Activated CD4-positive, alpha-beta T cell treated with anti-CD3 and anti-CD28 coated beads, Interleukin-2, amount 10 ng/mL, durations not matched to agents 24 days and 14 days (primary cell): ENCODE results near the gene CGB2. TPM values are rescaled to one million over a fixed set of nuclear protein-coding genes. Genes with fewer than 3 reads are reported as not detected.
"Not testable (repeated sequence)": the region's sequence is repeated elsewhere in the genome, so short reads cannot be mapped to it uniquely, and the experiment has no call there.

Experiments
- DNase-seq: peaks from one replicate; pipeline ENCODE4 v3.0.0; 2022
- H3K27ac Mint-ChIP-seq: one replicate; pipeline ENCODE4 v1.8.0; 2022; ENCODE audit warnings: mild to moderate bottlenecking, mixed read lengths
- H3K27me3 Mint-ChIP-seq: one replicate; pipeline ENCODE4 v1.8.0; 2022; ENCODE audit warnings: mixed read lengths
- H3K36me3 Mint-ChIP-seq: one replicate; pipeline ENCODE4 v1.8.0; 2022; ENCODE audit warnings: low read depth, mild to moderate bottlenecking, mixed read lengths
- H3K4me1 Mint-ChIP-seq: one replicate; pipeline ENCODE4 v1.8.0; 2021; ENCODE audit warnings: mixed read lengths
- H3K4me3 Mint-ChIP-seq: one replicate; pipeline ENCODE4 v1.8.0; 2022; ENCODE audit warnings: mild to moderate bottlenecking, moderate library complexity, mixed read lengths
- H3K9me3 Mint-ChIP-seq: one replicate; pipeline ENCODE4 v1.8.0; 2021; ENCODE audit warnings: mixed read lengths
- intact Hi-C: fragments of 100-400 bp; cut with micrococcal nuclease; formaldehyde crosslinking; loops from one replicate; pipeline ENCODE4 v1.15.1; 2023
- total RNA-seq: library from RNA; stranded (reverse); gene quantifications from 2 replicates; pipeline ENCODE4 v1.2.3, GENCODE V29; 2022

Gene CGB2
- total RNA-seq, 1 donor from 2014 or later = not detected

GRCh38 chr19:49016067-49016839, 15.4 kb upstream of the CGB2 start:
- H3K4me1 Mint-ChIP-seq = peaks cover 17% of the 10 kb centered on the region
- peaks cover 24% of the 10 kb centered on the region for H3K27me3 Mint-ChIP-seq
- intact Hi-C loops = no loop called here
- no peak for DNase-seq
- no peaks in the 10 kb centered on the region for H3K9me3 Mint-ChIP-seq
- peaks cover 17% of the 10 kb centered on the region for H3K36me3 Mint-ChIP-seq
- H3K4me3 Mint-ChIP-seq = no peak overlapping the region
- H3K27ac Mint-ChIP-seq = no peak overlapping the region

- Mint-ChIP-seq H3K9me3 (no peaks in the 10 kb centered on the region), H3K4me1 (peaks cover 20% of the 10 kb centered on the region), H3K27ac (no peak within 1 kb of the TSS), H3K27me3 (peaks cover 27% of the 10 kb centered on the region), H3K4me3 (peak within 1 kb of the TSS; percentile 84), H3K36me3 (peaks cover 12% of the 10 kb centered on the region)
- no peak for DNase-seq
- intact Hi-C loops = no loop called here
Observed at GRCh38 chr19:49017041-49017665, 14.5 kb upstream of the CGB2 start, which contains the start of gene LHB. TSS of gene LHB (minus strand) at chr19:49017091. CDS start at chr19:49017081, 10 bp downstream.

- Mint-ChIP-seq H3K27me3 (peaks cover 27% of the 10 kb centered on the region), H3K27ac (no peak overlapping the region), H3K4me3 (peak overlapping the region; percentile 84), H3K36me3 (peaks cover 9% of the 10 kb centered on the region), H3K9me3 (no peaks in the 10 kb centered on the region), H3K4me1 (peaks cover 20% of the 10 kb centered on the region)
- DNase-seq = peak; percentile 89
- intact Hi-C loops = no loop called here
Observed at GRCh38 chr19:49017666-49018351, 13.9 kb upstream of the CGB2 start.

GRCh38 chr19:49018388-49019241, 13.1 kb upstream of the CGB2 start:
- peak; percentile 76 for DNase-seq
- H3K36me3 Mint-ChIP-seq, intact Hi-C loops, H3K9me3 Mint-ChIP-seq: not testable (repeated sequence)
- peaks cover 27% of the 10 kb centered on the region for H3K27me3 Mint-ChIP-seq
- peak overlapping the region; percentile 12 for H3K27ac Mint-ChIP-seq
- peak overlapping the region; percentile 84 for H3K4me3 Mint-ChIP-seq
- H3K4me1 Mint-ChIP-seq = peaks cover 20% of the 10 kb centered on the region

GRCh38 chr19:49019242-49019932, 12.3 kb upstream of the CGB2 start:
- peak overlapping the region; percentile 84 for H3K4me3 Mint-ChIP-seq

GRCh38 chr19:49020342-49020741, 11.3 kb upstream of the CGB2 start:
- Mint-ChIP-seq H3K27me3 (peaks cover 27% of the 10 kb centered on the region), H3K27ac (no peak overlapping the region), H3K36me3 (peaks cover 5% of the 10 kb centered on the region), H3K4me3 (peak overlapping the region; percentile 84), H3K9me3 (no peaks in the 10 kb centered on the region), H3K4me1 (peaks cover 20% of the 10 kb centered on the region)
- intact Hi-C loops = no loop called here
- DNase-seq = no peak

More at GRCh38 chr19:49019242-49019932, 12.3 kb upstream of the CGB2 start:
- peaks cover 20% of the 10 kb centered on the region for H3K4me1 Mint-ChIP-seq
- intact Hi-C loops = no loop called here
- H3K27ac Mint-ChIP-seq = peak overlapping the region; percentile 12
- H3K27me3 Mint-ChIP-seq = peaks cover 27% of the 10 kb centered on the region
- peaks cover 5% of the 10 kb centered on the region for H3K36me3 Mint-ChIP-seq
- peak; percentile 90 for DNase-seq
- H3K9me3 Mint-ChIP-seq = no peaks in the 10 kb centered on the region

- H3K27ac Mint-ChIP-seq = no peak overlapping the region
- peaks cover 20% of the 10 kb centered on the region for H3K4me1 Mint-ChIP-seq
- H3K4me3 Mint-ChIP-seq = no peak overlapping the region
- peaks cover 27% of the 10 kb centered on the region for H3K27me3 Mint-ChIP-seq
- DNase-seq = no peak
- intact Hi-C loops = no loop called here
- H3K36me3 Mint-ChIP-seq = no peaks in the 10 kb centered on the region
- H3K9me3 Mint-ChIP-seq = no peaks in the 10 kb centered on the region
Observed at GRCh38 chr19:49020931-49021895, 10.5 kb upstream of the CGB2 start.

- Mint-ChIP-seq H3K4me3 (no peak overlapping the region), H3K9me3 (no peaks in the 10 kb centered on the region), H3K4me1 (peaks cover 20% of the 10 kb centered on the region), H3K27ac (no peak overlapping the region), H3K36me3 (no peaks in the 10 kb centered on the region), H3K27me3 (peaks cover 27% of the 10 kb centered on the region)
- no peak for DNase-seq
- intact Hi-C loops = no loop called here
Observed at GRCh38 chr19:49022116-49022515, 9.6 kb upstream of the CGB2 start.

GRCh38 chr19:49024233-49024632, 7.5 kb upstream of the CGB2 start, which contains the start of gene CGB3:
TSS of gene CGB3 (minus strand) at chr19:49024333. CDS start at chr19:49023971, 362 bp downstream.
- H3K9me3 Mint-ChIP-seq = not testable (repeated sequence)
- peaks cover 20% of the 10 kb centered on the region for H3K27me3 Mint-ChIP-seq

GRCh38 chr19:49025088-49025487, 6.6 kb upstream of the CGB2 start:
- H3K4me1 Mint-ChIP-seq, H3K36me3 Mint-ChIP-seq, H3K9me3 Mint-ChIP-seq, H3K4me3 Mint-ChIP-seq, DNase-seq, H3K27ac Mint-ChIP-seq, intact Hi-C loops: not testable (repeated sequence)
- peaks cover 14% of the 10 kb centered on the region for H3K27me3 Mint-ChIP-seq

More at GRCh38 chr19:49024233-49024632, 7.5 kb upstream of the CGB2 start, which contains the start of gene CGB3:
- intact Hi-C loops, DNase-seq, H3K27ac Mint-ChIP-seq, H3K4me3 Mint-ChIP-seq, H3K36me3 Mint-ChIP-seq: not testable (repeated sequence)
- H3K4me1 Mint-ChIP-seq = peaks cover 11% of the 10 kb centered on the region

GRCh38 chr19:49025599-49025998, 6.1 kb upstream of the CGB2 start:
- intact Hi-C loops, H3K4me3 Mint-ChIP-seq, H3K36me3 Mint-ChIP-seq, H3K27ac Mint-ChIP-seq, DNase-seq, H3K4me1 Mint-ChIP-seq, H3K9me3 Mint-ChIP-seq: not testable (repeated sequence)
- H3K27me3 Mint-ChIP-seq = peaks cover 10% of the 10 kb centered on the region

- H3K4me3 Mint-ChIP-seq, DNase-seq, intact Hi-C loops, H3K36me3 Mint-ChIP-seq, H3K9me3 Mint-ChIP-seq, H3K27ac Mint-ChIP-seq, H3K4me1 Mint-ChIP-seq, H3K27me3 Mint-ChIP-seq: not testable (repeated sequence)
Observed at GRCh38 chr19:49028686-49029085, 3.0 kb upstream of the CGB2 start.
